SU-DHL-6 (cell line): ENCODE results near the gene KY.

Experiments
- EZH2phosphoT487 ChIP-seq: fragments of 200-600 bp; sonication (generic), shearing (Covaris generic); conservative IDR thresholded peaks from 2 replicates; pipeline ENCODE4 v1.6.1; 2018; ENCODE audit warnings: mild to moderate bottlenecking, antibody characterized with exemption, low read length, moderate library complexity, mixed read lengths
- TF ChIP-seq, protein P1 (sequence below): fragments of 200-600 bp; sonication (generic); IDR thresholded peaks from one replicate; pipeline ENCODE4 v1.5.1; 2017; ENCODE audit warnings: antibody characterized with exemption, mild to moderate bottlenecking, low read length, moderate library complexity; ENCODE audit not compliant: insufficient read depth, poor library complexity, severe bottlenecking

DNA sequence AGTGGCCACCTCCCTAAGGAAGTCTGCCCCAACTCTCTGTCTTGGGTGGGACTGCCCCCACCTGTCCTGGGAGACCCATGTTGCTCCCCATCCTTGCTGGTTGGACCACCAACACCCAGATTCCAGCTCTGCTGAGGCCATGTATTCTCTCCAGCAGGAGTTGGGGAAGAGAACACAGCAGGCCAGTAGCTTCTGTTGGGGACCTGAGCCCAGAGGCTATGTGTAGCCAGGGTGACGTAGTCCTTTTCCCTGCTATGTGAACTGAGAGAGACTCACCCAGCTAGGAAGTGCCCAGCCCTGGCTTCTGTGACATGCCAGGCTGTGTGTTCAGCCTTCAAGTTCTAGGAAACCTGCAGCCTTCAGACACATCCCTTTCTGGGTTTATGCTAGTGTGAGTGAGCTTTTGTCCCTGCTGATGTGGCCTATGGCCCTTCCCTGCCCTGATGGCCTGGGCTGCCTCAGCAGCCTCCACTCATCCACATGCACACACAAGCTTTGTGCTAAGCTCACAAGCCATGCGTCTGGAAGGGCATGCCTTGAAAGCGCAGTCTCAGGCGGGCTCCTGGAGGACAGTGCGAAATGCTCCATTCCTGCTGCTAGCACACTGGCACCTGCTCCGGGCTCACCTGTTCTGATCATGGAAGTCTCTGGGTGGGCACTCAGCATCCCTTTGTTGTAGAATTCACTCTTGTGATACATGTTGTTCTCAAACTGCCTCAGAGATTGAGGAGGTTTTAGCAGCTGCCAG is 42.6 kb downstream of the KY start:
- TF ChIP-seq, protein P1, sequence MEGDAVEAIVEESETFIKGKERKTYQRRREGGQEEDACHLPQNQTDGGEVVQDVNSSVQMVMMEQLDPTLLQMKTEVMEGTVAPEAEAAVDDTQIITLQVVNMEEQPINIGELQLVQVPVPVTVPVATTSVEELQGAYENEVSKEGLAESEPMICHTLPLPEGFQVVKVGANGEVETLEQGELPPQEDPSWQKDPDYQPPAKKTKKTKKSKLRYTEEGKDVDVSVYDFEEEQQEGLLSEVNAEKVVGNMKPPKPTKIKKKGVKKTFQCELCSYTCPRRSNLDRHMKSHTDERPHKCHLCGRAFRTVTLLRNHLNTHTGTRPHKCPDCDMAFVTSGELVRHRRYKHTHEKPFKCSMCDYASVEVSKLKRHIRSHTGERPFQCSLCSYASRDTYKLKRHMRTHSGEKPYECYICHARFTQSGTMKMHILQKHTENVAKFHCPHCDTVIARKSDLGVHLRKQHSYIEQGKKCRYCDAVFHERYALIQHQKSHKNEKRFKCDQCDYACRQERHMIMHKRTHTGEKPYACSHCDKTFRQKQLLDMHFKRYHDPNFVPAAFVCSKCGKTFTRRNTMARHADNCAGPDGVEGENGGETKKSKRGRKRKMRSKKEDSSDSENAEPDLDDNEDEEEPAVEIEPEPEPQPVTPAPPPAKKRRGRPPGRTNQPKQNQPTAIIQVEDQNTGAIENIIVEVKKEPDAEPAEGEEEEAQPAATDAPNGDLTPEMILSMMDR = no peak
- TF ChIP-seq EZH2phosphoT487 = no peak
